Activated CD8-positive, alpha-beta memory T cell treated with anti-CD3 and anti-CD28 coated beads, Interleukin-2, amount 50 U/mL, for 48 hours (primary cell): Measurements from ENCODE around the gene UNC5C.
"Not testable (repeated sequence)": the region's sequence is repeated elsewhere in the genome, so short reads cannot be mapped to it uniquely, and the experiment has no call there.

Experiments used
- DNase-seq: peaks from one replicate; pipeline ENCODE4 v3.0.0-alpha.2; 2020

UNC5C gene

GRCh38 chr4:95204873-95205272, 343.9 kb downstream of the UNC5C start:
- DNase-seq: no peak

DNA sequence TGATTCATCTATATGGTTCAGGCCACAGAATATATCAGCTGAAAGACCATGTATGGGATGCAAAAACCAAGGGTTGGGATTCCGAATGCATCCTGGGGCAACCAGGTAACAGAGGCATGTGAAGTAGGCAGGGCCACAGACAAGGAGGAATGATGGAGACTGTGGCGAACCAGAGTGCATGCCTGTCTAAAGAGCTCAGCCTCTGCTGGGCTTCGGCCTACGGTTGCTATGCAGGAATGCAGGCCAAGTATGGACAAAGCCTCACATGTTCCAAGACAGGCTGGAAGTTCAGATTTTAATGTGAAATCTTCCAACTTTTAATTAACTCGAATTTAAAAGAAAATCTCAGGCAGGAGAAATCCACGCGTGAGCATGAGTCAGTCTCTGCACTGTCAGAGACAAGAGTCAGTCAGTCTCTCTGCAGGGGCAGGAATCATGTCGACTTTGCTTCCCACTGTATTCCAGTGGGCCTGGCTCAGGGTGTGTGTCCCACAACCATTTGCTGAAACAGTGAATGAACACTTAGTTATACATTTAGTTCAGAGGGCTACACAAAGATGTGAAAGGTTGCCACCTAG, 344.4 kb downstream of the UNC5C start:
- no peak for DNase-seq

- no peak for DNase-seq
Observed at GRCh38 chr4:95198961-95199360, 349.8 kb downstream of the UNC5C start.

DNA sequence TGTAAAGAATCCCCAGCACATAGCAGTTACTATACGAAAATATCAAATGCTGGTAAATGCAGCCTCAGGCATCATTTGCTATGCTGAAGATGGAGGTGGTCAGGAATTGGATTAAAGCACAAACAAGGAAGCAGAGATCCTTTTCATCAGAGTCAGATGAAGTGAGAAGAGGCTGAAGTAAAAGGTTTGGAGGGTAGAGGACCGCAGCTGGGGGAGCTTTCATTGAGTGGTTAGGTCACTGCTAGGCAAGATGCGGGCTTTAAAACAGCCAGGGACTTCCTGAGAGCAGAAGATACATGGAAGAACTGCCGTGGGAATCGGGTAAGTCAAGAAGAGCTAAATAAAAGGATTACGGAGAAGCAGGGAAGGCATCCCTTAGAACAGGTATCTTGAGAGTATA, 351.4 kb downstream of the UNC5C start:
- no peak for DNase-seq

DNA sequence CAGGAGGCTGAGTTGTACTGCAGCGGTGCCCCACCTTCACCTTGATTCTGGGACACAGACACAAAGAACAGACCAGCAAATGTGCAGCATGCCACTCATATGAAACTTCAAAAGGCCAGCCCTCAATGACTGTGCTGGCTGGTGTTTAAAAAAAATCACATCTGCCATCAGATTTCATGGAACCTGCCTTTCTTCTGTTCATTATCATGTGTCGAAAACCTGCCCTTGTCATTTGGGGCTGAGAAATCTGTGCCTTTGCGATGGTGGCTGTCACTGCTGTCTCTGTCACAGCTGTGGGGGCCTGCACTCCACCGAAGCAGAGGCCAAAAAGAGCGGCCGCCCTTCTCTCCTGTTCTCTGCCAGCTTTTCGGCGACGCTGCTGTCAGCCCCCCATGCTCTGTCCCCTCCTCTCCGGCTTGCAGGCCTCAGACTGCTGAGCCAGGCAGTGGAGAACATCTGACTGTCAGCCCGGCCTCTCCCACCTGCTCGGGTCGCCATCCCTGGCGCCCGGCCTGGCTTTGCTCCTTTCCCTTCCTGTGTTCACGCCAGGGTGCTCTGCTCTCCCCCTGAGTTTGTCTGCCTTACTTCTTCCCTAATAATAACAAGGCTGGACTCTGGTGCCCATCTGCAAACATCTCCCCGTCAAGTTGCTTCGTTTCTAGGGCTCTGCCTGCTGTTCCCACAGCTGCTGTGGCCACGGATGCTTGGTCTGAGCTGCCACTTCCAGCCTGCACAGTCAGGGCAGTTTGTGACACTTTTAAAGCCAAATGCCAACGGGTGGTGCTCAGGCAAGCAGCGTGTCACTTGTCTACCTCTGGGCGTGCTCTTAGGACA, 355.2 kb downstream of the UNC5C start:
- DNase-seq: no peak

DNA sequence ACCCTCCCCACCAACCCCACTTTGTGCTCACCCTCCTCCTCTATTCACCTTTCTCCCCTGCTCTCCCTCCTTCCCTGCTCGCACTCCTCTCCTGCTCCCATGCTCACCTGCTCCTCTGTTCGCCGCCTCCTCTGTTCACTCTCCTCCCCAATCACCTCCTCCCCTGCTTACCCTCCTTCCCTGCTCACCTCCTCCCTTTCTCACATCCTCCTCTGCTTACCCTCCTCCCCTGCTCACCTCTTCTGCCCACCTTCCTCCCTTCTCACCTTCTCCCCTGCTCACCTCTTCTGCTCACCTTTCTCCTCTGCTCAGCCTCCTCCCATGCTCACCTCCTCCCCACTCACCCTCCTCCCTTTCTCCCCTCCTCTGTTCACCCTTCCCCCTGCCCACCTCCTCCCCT, 357.2 kb downstream of the UNC5C start:
- no peak for DNase-seq

DNA sequence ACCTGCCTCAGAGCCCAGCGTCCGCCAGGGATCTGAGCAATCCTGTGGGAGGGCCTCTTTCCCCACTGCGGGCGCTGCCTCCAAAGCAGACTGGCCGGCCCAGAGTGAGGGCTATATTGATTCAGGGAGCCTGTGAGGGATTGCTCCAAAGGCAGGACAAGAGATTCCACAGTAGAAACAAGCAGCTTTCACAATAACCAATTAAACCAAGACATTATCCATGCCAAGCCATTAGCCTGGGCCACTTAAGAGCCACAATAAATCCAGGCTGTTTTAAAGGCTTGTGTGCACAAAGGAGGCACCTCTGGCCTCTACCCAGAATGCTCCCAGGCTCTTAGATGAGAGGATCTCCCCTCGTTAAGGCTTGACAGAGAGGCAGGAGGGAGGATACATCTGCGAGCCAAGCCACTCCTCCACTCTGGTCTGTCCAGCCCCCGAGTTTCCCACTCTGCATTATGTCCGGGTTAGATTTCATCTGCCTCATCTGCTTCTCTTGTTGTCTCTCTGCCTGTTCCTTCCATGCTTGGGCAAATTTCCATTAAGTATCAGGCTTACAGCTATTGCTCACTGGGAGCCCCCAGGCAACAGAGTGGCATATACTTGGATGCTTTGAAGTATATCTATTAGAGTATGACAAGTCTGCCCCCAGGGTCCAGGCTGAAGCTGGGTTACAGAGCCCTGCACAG, 357.9 kb downstream of the UNC5C start:
- DNase-seq: no peak

DNA sequence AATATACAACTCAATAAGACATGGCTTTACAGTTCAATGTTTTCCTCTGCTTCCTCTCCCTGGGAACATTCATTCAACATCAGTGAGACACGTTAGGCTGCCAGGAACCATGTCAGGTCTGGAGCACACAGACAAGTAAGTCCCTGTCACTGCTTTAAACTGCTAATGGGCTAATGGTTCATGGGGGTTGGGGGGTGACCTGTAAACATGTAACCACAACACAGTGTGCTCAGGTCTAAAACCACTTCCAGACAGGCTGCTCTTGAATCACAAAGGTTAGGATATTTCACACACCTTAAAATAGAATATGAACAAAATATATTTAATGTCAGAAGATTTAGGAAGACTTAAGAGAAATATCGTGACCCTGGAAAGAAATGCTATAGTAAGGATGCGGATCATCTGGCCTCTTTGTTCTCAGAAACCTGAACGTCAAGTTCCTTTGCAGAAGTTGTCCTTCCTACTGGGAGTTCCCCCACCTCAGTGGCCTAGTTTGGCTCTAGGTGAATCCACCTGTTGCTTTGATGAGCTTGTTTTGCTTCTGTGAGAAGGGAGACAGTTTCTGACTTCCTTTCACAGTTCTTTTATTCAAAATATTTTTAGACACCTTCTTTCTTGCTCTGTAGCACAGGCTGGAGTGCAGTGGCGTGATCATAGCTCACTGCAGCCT, 359.9 kb downstream of the UNC5C start:
- DNase-seq: no peak

GRCh38 chr4:95186666-95187065, 362.1 kb downstream of the UNC5C start:
- no peak for DNase-seq

GRCh38 chr4:95183656-95184408, 364.9 kb downstream of the UNC5C start:
- no peak for DNase-seq

- no peak for DNase-seq
Observed at GRCh38 chr4:95181996-95182306, 366.8 kb downstream of the UNC5C start.

DNA sequence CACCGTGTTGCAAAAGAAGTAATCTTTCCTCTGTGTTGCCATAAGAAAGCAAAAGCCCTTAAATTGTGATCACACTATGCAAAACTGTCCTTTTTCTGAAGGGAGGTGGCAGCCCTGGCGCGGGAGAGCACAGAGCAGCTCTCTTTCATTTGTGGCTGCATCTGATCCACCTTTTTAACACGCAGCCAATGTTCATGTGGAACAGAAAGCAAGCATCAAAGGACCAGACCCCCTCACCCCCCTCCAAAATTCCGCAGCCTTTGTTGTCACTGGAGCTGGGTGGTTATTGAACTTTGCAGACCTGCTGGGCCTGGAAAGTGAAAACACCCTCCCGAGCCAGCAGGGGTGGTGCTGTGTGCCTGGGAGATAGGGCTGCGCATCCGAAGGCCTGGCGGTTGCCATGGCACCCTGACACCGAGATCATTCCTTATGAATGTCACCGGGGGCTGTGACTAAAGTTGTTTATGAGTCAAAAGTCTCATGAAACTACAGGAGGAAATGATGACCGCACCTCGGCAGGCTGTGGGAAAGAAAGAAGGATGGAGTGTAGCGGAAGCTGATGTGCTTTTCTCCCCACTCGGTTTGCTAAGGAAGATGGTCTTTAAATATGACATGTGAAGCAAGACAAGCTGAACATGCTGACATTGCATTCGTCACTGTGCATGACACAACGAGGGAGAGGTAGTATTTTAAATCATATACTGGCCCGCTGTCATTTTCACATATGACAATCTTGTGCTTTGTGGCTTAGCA, 367.4 kb downstream of the UNC5C start:
- no peak for DNase-seq

DNA sequence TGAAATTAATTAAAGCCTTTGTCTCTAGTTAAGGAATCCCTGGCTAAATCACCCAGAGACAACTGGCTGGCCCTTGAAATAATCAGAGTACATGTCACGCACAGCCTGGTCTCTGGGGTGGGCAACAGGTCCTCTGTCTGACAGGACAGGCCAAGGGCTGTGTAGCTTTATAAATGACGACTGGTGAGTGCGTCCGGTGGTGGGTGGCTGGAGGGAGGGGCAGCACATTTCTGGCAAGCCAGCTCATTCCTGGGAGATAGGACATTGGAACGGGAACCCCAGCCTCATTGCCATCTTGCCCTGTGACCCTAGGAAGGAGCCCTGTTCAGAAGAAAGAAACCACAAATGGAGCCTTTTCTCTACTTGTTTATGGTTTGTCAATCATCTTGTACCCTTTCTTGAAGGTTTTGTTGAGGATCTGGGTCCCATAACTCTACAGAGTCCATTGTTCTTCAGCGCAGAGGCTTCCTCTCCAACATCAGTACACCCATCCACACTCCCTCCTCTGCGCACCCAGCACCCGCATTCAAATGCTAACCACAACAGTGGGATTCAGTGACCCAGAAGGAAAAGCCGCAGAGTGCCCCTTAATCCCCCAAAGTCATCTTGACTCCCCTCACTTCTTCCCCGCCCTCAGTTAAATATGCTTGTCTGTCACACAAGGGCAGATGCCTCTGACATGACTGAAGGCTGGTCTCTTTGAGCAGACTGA, 368.1 kb downstream of the UNC5C start:
- DNase-seq: no peak

DNA sequence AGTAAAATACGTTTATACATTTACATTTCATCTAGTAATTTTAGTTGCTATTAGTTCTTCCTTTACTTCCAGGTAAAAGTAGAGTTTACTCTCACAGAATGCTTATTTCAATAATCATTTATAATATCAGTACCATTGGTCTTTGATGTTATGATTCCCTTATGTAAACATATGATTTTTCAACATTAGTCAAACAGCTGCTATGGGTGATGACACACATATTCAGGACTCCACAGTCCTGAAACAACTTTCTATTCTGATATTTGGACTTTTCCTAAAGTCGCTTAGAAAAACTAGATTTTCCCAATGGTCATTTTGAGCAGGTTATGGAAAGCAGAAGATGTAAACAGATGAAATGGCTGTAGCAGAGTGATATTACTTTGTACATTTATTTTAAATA, 369.8 kb downstream of the UNC5C start:
- no peak for DNase-seq

DNA sequence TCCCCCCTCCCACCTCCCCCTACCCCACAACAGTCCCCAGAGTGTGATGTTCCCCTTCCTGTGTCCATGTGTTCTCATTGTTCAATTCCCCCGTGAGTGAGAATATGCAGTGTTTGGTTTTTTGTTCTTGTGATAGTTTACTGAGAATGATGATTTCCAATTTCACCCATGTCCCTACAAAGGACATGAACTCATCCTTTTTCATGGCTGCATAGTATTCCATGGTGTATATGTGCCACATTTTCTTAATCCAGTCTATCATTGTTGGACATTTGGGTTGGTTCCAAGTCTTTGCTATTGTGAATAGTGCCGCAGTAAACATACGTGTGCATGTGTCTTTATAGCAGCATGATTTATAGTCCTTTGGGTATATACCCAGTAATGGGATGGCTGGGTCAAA, 377.4 kb downstream of the UNC5C start:
- not testable (repeated sequence) for DNase-seq

DNA sequence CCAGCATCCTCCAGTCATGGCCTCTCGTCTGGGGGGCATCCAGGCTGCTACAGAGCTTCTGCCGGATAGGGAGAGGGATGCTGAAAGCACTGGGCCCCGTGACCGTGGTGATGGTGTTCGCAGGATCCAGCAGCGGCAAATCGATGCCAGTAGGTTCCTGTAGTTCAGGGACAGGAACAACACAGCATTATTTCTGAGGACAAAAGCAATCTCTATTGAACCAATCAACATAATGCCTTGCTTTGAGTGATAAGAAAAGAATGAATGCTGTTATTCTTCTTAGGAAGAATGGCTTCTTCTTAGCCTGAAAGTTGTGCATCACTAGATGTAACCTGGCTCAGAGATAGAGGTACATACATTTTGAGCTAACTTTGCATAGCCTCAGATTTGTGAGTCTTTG, 378.6 kb downstream of the UNC5C start:
- no peak for DNase-seq

DNA sequence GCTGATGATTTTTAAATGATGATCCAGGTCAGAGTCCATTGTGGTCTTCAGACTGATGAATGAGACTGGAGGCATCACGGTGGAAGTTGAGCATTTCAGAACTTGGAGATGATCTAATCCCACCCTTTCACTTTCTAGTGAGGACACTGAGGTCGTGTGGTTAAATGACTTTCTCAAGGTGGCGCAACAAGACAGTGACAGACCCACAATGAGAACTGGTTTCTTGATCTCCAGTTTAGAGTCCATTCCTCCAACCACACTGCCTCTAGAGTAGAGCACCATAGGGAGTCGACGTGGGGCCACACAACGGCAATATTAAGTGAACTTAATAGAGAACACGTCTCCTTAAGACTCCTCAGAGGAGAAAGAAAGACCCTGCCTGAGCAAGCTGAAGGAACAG, 381.0 kb downstream of the UNC5C start:
- no peak for DNase-seq

- no peak for DNase-seq
Observed at GRCh38 chr4:95165926-95166524, 382.7 kb downstream of the UNC5C start.

- DNase-seq: no peak
Observed at GRCh38 chr4:95162867-95163266, 385.9 kb downstream of the UNC5C start.

DNA sequence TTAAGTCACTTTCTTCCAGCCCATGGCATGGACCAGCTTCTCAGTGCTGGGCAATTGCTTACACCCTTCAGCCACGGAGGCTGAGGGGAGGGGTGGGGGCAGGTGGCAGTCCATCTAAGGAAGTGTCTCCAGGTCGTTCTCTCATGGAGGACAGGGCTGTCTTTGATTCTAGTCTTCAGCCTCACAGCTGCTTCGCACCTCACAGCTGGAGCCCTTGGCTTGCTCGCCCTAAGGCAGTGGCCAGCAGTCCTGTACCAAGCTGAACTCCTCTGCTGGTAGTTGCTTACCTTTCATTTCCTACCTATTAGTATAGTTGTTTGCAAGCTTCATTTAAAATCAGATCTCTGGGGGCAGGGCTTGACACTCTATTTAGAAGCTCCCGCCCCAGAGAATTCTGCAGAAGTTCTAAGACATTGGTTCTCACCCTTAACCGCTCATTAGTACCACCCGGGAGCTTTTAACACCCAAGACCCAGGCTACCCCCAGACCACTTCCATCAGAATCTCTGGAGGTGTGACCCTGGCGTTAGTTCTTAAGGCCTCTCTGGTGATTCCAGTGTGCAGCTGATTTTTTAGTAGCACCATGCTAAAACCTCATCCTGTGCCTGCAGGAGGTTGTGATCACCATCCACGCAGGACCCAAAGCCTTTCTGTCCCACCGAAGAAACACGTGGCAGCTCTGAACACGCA, 386.8 kb downstream of the UNC5C start:
- no peak for DNase-seq

- no peak for DNase-seq
Observed at GRCh38 chr4:95159384-95159783, 389.4 kb downstream of the UNC5C start.
